Astrocyte of the spinal cord (primary cell): Measurements from ENCODE around the gene RPS18.
A peak's percentile ranks its signal among the peaks of the same experiment; 100 is the strongest.
"Not testable (repeated sequence)": the region's sequence is repeated elsewhere in the genome, so short reads cannot be mapped to it uniquely, and the experiment has no call there.

Source experiments
- DNase-seq: peaks from one replicate; pipeline ENCODE4 v3.0.0; 2011; ENCODE audit warnings: low read depth, low spot score
- H3K4me3 ChIP-seq: 2 replicates; pipeline ENCODE4 v1.5.1; 2011; ENCODE audit warnings: low read depth, mild to moderate bottlenecking, low read length, moderate library complexity
- CTCF ChIP-seq: IDR thresholded peaks from 2 replicates; pipeline ENCODE4 v1.5.1; 2012; ENCODE audit warnings: low read depth, mild to moderate bottlenecking, low read length, inconsistent platforms
- in situ Hi-C: cut with HindIII; loops from 2 replicates; pipeline ENCODE4 v1.10.0; 2017; ENCODE audit warnings: low sequenced_read_pairs

Gene RPS18

GRCh38 chr6:33251395-33252012 is 20.4 kb upstream of the RPS18 start:
- no peak for DNase-seq
- TF ChIP-seq CTCF, result no peak
- H3K4me3 ChIP-seq, result no peak overlapping the region
- in situ Hi-C loops, result no loop called here

- TF ChIP-seq CTCF, result no peak
- no peak for DNase-seq
- in situ Hi-C loops, result no loop called here
- H3K4me3 ChIP-seq, result no peak overlapping the region
These were observed 19.1 kb upstream of the RPS18 start for GRCh38 chr6:33252759-33253158.

GRCh38 chr6:33254591-33254990 is 17.3 kb upstream of the RPS18 start:
- in situ Hi-C loops, result no loop called here
- H3K4me3 ChIP-seq, result no peak overlapping the region
- TF ChIP-seq CTCF, result no peak
- no peak for DNase-seq

GRCh38 chr6:33259032-33259431 is 12.8 kb upstream of the RPS18 start:
- TF ChIP-seq CTCF, result no peak
- no peak overlapping the region for H3K4me3 ChIP-seq
- in situ Hi-C loops, result no loop called here
- no peak for DNase-seq

- H3K4me3 ChIP-seq, DNase-seq, in situ Hi-C loops: not testable (repeated sequence)
These were observed 9.4 kb upstream of the RPS18 start for GRCh38 chr6:33262490-33262889.

- no peak overlapping the region for H3K4me3 ChIP-seq
- TF ChIP-seq CTCF, result no peak
- in situ Hi-C loops, result no loop called here
- DNase-seq, result no peak
These were observed 7.9 kb upstream of the RPS18 start for GRCh38 chr6:33264015-33264414.

GRCh38 chr6:33271117-33271467 is 783 bp upstream of the RPS18 start:
- TF ChIP-seq CTCF, result no peak
- in situ Hi-C loops, result no loop called here
- DNase-seq, result no peak
- peak overlapping the region; percentile 84 for H3K4me3 ChIP-seq
